COR-L47 (cell line): ENCODE results near the gene HNRNPM.
"Not testable (repeated sequence)": the region's sequence is repeated elsewhere in the genome, so short reads cannot be mapped to it uniquely, and the experiment has no call there.

Source experiments
- DNase-seq: peaks from one replicate; lab custom pipeline; 2025; lab: John Stamatoyannopoulos, UW

Gene HNRNPM, protein sequence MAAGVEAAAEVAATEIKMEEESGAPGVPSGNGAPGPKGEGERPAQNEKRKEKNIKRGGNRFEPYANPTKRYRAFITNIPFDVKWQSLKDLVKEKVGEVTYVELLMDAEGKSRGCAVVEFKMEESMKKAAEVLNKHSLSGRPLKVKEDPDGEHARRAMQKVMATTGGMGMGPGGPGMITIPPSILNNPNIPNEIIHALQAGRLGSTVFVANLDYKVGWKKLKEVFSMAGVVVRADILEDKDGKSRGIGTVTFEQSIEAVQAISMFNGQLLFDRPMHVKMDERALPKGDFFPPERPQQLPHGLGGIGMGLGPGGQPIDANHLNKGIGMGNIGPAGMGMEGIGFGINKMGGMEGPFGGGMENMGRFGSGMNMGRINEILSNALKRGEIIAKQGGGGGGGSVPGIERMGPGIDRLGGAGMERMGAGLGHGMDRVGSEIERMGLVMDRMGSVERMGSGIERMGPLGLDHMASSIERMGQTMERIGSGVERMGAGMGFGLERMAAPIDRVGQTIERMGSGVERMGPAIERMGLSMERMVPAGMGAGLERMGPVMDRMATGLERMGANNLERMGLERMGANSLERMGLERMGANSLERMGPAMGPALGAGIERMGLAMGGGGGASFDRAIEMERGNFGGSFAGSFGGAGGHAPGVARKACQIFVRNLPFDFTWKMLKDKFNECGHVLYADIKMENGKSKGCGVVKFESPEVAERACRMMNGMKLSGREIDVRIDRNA

DNA sequence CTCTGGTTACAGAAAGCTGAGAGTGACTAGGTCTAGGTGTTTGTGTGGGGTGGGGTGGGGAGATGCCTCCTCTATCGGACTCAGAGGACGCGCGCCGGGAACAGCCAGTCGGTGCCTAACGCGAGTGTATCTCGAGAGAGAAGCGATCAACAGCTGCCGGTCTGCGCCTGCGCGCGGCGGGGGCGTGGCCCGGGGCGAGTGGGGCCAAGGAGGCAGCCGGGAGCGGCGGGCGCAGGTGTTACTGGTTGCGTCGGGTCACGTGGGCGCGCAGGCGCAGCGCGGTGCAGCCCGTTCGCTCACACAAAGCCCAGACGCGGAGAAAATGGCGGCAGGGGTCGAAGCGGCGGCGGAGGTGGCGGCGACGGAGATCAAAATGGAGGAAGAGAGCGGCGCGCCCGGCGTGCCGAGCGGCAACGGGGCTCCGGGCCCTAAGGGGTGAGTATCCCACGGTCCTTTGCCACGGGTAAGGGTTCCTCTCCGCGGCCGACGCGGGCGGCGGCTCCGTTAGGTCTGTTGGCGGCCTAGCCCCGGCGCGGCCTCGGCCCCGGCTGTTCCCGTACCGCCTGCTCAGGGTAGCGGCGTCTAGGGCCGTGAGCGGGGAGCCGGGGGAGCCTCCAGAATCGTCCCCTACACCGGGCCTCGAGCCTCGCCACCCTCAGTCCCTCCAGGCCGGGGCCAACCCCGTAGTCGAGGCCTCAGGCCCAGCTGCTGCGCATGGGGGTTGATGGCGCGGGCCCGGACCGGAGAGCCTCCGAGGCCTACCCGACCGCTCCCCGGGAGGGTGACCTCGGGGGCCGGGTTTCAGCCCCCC lies at the start of gene HNRNPM:
TSS of gene HNRNPM (plus strand) at position 299 of the 811 bp plus-strand sequence. CDS start at position 323, 24 bp downstream.
- peak; percentile 96 for DNase-seq

DNA sequence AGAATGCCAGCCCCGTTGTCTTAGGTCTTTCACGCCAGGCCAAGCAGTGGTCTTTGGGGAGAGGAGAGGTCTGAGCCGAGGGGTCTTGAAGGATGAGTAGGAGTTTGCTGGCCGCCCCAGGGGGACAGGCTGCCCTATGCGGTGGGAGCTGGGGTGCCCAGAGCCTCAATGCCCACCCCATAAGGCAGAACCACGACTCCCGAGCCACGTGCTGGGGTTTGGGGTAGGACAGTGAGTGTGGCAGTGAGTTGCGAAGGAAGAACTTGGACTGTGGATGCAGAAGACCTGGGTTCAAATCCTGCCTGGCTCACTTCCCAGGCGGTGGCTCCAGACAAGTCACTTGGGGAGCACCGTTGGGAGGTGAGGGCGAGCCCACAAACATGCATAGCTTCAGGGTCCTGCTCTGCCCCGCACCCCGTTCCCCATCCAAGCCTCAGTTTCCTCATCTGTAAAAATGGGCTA lies 49.1 kb upstream of the HNRNPM start:
- no peak for DNase-seq

DNA sequence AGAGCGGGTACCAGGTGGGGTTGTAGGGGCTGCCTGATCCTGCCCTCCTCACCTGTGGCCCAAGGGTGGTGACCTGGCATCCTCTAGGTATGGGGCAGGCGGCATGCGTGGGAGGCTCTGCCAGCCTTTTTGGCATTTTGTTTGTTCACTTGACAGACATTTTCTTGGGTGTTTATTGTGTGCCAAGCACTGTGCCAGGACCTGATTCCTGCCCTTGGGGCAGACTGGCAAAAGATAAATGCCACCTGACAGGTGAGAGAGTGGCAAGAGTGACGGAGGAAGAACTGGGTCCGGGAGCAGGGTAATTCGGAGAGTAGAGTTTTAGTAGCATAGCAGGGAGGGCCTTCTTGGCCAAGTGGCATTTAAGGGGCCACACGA lies 48.6 kb upstream of the HNRNPM start:
- no peak for DNase-seq

DNA sequence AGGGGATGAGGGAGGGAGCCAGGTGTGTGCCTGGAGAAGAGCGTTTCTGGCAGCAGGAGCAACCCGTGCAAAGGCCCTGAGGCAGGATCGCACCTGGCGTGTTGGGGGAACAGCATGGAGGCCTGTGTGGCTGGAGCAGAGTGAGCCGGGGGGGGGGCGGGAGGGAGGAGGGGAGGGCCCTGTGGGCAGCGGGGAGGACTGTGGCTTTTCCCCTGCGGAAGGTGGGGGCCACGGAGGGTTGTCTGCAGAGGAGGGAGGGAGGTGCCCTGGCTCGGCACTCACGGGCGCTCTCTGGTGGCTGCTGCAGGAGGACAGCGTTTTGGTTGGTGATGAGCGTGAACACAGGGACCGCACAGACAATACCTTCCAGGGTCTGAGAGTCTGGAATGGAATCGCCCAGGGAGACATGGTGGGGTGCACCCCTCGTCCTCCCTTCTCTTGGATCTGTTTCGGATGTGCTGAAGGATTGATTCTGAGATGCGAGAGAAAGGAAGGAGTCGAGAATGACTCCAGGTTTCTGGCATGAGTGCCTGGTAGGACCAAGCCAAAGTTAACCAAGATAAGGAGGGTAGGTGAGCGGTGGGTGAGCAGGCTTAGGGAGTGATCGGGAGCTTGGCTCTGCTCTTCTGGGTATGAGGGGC lies 48.1 kb upstream of the HNRNPM start:
- no peak for DNase-seq

DNA sequence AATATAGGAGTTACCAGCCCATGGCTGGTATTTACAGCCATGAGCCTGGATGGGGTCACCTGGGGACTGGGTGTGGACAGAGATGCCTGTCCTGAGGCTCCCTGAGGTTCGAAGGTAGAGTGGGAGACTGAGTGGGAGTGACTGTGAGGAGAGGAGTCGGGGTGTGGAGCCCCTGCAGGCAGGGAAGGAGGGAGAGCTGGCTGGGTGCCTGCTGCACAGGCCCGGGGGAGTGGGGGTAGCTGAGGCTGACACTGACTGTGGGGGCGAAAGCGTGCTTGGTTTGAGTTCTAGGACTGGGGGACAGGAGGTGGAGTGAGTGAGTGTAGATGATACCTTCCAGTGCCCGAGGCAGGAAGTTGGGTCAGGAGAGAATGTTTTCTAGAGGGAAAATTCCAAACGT lies 47.5 kb upstream of the HNRNPM start:
- DNase-seq, result no peak

DNA sequence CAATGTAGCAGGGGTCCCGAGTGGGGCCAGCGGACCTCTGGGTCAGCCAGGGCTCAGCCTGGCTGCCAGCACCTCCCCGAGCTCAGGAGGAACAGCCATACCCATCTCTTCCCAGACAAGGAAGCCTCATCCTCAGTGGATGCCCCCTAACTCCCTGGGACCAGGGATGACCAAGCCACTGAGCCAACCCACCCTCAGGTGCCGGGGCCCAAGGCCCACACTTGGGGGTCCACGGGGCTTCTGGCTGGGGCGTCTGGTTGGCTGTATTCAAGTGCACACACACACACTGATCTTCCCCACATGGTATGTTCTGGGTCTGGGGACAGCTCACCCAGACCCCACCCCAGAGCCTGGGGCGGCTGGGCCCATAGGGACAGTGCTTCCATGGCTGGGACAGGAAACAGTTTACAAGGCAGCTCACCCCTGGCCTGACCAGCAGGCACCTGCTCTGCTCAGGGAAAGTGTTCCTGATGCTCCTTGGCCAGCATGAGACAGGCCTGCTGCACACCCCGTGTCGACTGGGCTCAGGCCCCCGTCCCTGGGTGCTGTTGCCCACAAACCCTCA lies 46.9 kb upstream of the HNRNPM start:
- no peak for DNase-seq

DNA sequence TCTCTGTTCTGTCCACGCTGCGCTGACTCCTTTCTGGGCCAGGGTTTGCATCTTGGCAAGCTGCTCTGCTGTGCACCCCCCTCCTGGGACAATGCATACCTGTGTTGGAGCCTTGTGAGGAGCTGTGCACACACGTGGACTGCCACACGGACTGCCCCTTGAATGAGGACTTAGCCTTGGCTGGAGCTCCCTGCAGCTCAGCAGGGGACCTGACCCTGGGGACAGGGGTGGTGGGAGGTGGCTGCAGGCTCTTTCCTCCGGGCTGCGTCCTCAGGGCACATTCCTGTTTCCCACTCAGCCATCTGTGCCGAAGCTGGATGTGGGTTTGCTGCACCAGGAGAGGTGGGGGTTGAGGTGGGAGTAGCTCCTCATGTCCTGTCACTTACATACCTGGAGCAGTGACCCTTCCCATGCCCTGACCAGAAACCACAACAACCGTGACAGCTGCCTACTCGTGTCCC lies 46.4 kb upstream of the HNRNPM start:
- DNase-seq, result no peak

DNA sequence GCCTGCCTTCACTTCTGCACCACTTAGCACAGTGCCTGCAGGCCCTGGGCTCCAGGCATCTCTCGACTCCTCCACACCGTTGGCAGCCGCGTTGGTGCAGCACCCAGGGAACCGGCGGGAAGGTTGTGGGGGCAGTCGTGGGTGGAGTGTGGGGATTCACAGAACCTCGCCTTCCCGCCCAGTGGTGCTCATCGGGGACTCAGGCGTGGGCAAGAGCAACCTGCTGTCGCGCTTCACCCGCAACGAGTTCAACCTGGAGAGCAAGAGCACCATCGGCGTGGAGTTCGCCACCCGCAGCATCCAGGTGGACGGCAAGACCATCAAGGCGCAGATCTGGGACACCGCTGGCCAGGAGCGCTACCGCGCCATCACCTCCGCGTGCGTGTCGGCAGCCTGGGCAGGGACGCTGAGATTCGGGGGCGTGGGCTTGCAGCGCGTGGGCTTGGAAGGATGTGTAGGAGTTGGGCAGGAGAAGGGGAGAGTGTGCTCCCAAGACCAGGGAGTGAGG lies 45.0 kb upstream of the HNRNPM start:
- DNase-seq, result no peak

DNA sequence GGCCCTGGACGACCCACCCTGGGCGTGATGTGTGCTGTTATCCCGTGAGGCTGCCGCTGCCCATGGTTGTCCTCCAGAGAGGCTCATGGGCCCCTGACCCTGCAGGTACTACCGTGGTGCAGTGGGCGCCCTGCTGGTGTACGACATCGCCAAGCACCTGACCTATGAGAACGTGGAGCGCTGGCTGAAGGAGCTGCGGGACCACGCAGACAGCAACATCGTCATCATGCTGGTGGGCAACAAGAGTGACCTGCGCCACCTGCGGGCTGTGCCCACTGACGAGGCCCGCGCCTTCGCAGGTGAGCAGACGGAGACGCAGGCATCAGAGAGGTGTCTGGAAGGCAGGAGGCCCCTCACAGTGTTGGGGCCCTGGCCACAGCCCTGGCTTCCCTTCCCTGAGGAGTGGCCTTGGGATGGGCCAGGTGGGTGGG lies 42.8 kb upstream of the HNRNPM start:
- no peak for DNase-seq

DNA sequence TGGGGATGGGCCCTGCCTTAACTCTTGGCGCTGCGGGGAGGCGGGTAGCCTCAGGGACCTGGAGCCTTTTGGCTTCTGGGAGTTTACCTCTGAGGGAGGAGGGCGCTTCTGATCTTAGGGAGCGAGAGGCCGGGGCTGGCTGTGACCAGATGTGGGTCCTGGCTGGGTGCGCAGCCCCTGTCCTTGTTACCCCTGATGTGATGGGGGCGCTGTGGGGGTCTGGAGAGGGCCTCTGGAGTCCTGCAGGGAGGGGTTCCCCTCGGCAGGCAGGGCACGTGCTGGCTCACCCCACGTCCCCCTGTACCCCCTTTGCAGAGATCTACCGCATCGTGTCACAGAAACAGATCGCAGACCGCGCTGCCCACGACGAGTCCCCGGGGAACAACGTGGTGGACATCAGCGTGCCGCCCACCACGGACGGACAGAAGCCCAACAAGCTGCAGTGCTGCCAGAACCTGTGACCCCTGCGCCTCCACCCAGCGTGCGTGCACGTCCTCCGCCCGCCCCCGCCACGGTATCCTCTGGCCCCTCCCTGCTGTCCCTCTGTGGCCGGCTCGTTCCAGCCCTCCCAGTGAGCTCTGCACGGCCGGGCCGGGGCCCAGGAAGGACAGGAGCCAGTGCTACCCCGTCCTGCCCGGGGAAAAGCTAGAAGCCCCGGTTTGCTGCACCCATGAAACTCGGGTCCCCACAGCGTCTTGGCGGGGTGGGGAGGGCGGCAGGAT lies 41.5 kb upstream of the HNRNPM start:
- no peak for DNase-seq

DNA sequence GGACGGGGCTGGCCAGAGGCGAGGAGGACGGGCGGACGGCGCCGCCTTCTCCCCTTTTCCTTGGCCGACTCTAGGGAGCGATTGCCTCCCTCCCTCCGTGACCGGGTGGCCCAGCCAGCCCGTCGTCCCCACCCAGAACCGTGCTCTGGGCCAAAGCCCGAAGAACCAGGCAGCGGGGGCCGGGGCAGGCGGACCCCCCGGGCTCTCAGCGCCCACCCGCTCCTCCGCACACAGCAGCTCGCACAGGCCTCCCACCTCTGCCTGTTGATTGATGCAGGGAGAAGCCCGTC lies 41.0 kb upstream of the HNRNPM start:
- DNase-seq, result no peak

DNA sequence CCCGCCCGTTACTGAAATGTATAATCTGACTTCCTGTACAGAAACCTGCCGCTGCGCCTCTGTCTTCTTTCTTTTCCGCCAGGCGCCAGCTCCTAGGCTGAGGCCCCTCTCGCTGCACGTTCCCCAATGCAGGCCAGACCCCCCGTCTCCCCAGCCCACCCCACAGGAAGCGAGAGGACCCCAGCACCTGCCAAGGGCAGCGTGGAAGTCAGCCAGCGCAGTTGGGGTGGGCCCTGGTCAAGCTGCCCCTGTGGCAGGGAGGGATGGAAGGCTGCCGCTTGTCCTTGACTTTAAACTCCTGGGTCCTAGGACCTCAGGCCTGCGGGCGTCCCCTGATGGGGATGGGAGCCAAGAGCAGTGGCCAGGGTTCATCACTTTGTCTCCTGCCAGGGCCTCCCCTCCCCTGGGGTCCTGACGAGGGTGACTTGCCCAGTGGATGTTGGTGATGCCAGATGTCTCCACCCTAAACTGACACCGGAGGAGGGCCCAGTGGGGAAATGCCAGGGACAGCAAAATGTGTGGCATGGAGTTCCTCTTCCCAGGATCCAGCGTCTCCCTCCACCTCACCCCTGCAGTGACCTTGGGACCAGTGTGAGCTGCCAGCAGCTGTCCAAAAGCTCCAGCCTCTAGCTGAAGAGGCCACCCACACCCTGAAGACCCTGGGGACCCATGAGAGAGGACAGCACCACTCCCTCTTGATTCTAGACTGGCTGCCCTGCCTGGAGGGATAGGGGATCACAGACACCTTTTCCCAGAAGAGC lies 40.2 kb upstream of the HNRNPM start:
- no peak for DNase-seq

DNA sequence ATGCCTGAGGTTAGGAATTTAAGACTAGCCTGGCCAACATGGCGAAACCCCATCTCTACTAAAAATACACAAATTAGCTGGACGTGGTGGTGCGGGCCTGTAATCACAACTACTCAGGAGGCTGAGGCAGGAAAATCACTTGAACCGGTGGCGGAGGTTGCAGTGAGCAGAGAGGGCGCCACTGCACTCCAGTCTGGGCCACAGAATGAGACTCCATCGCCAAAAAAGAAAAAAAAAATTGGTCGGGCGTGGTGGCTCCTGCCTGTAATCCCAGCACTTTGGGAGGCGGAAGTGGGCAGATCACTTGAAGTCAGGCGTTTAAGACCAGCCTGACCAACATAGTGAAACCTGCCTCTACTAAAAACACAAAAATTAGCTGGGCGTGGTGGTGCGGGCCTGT lies 34.1 kb upstream of the HNRNPM start:
- not testable (repeated sequence) for DNase-seq

DNA sequence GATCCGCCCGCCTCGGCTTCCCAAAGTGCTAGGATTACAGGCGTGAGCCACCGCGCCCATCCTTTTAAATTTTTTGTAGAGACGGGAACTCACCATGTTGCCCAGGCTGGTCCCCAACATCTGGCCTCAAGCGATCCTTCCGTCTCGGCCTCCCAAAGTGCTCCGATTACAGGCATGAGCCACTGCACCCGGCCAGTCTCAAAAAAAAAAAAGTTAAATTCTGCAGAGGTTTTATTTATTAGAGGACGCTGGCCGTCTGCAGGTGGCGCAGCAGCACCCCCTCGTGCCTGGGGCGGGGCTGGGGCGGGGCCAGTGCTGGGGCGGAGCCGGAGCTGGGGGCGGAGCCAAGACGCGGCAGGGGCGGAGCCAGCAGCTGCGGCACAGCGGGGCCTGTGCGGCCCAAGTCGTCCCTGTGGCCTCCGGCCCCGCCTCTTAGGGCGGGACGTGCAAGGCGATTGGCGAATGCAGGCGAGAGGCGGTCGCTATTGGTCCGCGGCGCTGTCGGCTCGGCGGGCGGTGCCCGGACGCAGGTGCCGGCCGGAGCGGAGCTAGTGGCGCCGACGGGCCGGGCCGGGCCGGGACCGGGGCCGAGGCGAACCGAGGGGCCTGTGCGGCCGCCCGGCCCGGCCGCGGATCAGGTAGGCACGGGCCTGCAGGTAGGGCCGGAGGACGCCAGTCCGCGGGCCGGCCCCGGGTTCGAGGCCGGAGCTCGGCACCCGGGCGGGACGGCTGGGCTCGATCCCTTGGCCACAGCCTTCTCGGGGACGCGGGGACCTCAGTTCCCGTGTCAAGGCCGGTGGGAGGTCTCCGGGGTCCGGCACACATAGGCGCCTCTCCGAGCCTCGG lies 31.8 kb upstream of the HNRNPM start, which contains the start of gene MARCHF2:
TSS of gene MARCHF2 (plus strand) at position 523 of the 846 bp plus-strand sequence. CDS start 8,536 bp downstream, outside the sequence.
- DNase-seq, result peak; percentile 90

DNA sequence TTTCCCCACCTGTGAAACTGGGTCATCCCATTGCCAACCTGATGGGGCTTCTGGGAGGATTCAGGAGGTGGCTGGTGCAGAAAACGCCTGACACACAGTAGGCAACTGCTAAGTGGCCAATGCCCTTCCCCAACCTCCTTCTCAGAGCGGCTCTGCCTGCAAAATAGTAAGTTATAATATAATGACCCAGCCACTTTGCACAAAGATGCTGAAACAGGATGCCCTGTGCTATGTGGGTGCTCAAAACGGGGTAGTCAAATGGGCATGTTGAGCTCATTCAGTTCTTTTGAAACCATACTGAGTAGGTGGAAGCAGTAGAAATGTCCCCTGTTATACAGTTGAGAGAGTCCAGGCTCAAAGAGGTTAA lies 31.2 kb upstream of the HNRNPM start:
- DNase-seq, result no peak

DNA sequence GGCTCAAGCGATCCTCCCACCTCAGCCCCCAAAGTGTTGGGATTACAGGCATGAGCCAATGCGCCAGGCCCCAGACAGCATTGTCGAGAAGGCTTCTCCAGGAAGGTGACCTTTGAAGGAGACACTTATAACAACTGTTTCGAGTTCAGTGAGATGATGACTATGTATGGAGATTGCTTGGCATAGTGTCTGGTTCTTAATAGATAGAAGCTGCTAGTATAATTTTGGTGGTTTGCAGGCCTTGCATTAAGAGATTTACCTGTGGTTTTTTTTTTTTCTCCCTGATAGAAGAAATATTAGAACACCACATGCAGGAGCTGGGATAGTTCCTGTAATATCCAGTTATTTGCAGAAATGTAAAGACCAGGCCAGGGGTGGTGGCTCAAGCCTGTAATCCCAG lies 28.0 kb upstream of the HNRNPM start:
- DNase-seq, result no peak

DNA sequence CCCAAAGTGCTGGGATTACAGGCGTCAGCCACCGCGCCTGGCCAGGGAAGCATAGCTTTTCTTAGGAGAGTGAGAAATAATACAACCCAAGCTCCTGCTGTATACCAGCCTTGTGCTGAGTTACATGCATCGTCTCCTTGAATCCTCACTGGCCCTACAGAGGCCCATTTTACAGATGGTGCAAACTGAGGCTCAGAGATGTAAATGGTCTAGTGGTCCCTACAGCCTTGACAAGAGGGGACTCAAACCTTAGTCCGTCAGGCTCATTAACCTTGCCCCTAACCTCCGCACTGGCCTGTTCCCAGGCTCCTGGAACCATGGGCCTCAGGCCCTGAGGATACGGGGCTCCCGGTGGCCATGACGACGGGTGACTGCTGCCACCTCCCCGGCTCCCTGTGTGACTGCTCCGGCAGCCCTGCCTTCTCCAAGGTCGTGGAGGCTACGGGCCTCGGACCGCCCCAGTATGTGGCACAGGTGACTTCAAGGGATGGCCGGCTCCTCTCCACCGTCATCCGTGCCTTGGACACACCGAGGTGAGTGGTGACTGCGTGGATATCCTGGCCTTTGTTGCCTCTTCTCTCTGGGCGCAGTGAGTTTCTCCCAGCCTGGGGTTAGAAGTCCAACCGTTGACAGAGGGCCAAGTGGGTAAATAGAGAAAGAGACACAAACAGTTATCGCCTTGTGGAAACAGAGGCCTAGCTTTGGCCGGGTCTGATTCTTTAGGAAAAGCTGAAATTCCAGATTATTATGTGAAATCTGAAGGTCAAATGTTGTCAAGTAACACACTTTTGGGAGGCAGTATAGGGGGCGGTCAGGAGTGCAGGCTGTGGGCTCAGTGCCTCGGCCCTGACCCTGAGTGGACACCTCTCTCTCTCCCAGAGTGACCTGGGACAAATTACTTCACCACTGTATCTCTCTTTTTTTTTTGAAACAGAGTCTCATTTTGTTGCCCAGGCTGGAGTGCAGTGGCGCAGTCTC lies 23.0 kb upstream of the HNRNPM start:
- DNase-seq, result no peak

DNA sequence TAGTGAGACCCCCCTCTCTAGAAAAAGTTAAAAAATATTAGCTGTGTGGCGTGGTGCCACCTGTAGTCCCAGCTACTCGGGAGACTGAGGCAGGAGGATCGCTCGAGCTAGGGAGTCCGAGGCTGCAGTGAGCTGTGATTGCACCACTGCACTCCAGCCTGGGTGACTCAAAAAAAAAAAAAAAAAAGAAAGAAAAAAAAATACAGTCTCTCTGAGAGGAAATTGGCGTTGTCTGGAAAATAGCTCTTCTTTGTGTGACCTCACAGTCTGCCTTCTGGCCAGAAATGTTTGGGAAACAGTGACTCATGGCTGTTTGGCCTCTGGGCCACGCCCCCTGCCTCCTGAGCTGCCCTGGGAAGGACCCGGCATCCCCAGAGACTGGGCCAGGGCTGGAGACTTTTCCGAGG lies 21.0 kb upstream of the HNRNPM start:
- no peak for DNase-seq
